ENCODE measurements around the gene ST6GAL1.

ST6GAL1 gene

DNA sequence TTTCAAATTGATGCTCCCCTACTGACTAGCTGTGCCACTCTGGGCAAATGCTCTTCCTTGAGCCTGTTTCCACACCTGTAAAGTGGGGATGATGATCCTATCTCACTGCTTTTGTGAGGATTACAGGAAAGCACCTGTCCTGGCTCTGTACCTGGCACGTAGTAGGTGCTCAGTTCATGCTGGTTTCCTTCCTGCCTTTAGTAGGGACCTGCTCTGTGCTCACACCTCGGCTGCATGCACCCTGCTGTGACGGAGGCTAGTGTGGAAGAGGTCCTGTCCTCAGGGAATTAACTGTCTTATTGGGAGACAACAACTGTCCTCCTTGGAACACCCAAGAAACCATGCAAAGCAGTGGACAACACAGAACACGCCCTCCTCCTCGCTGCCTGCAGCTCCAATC, 147.2 kb downstream of the ST6GAL1 start:
- no peak for DNase-seq (ENCODE audit: low spot score)

DNA sequence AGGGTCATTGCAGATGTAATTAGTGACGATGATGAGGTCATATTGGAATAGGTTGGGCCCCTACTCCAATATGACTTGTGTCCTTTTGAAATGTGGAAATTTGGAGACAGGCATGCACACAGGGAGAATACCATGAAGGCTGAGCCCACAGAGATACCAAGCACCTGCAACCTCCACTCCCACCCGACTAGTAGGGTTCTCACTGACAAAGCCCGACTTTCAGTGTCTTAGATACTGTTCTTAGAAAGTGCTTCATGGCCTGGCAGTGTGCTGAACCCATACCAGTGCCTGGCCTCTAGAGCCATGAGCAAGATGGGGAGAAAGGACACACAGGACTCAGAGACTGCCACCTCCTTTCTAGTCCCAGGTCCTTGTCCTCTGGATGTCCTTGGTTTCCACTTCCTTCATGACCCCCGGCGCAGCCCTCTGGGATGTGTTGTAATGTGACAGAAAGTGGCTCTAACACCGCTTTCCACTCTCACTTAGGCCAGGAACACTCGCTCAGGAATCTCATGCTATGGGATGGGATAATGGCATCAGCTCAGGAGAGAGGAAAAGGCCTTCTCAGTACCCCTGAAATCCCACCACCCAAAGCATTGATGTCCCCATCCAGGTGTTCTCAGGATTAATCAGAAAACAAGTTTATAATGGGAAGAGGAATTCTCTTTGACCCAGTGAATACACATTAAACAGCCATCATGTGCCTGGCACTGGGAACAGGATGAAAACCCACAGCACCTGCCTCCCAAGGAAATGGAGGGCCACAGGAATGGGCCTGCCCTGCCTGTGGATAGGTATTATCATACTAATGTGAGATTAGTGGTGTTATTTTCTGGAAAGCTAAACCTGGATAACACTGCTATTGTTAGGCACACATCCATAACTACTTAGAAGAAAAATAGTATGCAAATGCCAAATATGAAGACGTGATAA, 149.0 kb downstream of the ST6GAL1 start:
- no peak for DNase-seq (ENCODE audit: low spot score)

DNA sequence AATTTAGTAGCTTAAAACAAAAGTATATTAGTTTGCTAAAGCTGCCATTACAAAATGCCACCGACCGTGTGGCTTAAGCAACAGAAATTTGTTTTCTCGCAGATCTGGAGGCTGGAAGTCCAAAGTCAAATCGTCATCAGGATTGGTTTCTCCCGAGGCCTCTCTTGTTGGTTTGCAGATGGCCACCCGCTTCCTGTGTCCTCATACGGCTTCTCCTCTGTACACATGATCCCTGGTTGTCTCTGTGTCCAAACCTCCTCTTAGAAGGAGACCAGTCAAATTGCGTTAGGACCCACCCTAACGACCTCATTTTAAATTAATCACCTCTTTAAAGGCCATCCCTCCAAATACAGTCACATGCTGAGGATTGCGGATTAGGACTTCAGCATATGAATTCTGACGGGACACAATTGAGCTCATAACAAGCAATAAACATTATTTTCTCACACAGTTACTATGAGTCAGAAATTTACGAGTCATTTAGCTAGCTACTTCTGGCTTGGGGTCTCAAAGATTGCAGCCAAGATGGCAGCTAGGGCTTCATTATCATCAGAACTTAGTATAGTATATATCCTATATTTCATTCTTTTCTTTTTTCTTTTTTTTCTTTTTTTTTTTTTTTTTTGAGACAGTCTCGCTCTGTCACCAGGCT, 150.6 kb downstream of the ST6GAL1 start:
- DNase-seq (ENCODE audit: low spot score) = no peak

DNA sequence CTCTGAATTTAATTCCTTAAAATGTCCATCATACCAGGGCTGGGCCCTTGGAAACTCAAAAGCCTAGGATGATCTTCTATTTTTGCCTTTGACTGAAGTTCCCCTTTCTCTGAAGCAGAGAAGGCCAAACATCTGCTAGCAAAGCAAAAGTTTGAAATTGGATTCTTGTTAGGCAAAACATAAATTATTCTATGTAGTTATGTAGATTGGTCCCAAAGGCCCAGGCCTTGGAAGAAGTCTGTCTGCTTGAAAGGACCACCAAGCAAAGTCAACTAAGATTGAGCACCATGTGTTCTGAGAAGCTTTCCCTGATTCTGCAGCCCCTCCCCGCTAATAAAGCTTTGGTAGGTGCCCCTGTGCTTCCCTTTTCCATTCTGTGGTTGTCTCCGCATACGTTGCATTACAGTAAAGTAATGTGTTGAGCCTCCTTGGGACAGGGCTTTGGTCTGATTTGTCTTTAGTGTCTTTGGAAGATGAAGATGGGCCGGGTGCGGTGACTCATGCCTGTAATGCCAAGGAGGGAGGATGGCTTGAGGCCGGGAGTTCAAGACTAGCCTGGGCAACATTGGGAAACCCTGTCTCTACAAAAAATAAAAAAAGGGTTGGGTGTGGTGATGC, 152.5 kb downstream of the ST6GAL1 start:
- no peak for DNase-seq (ENCODE audit: low spot score)

DNA sequence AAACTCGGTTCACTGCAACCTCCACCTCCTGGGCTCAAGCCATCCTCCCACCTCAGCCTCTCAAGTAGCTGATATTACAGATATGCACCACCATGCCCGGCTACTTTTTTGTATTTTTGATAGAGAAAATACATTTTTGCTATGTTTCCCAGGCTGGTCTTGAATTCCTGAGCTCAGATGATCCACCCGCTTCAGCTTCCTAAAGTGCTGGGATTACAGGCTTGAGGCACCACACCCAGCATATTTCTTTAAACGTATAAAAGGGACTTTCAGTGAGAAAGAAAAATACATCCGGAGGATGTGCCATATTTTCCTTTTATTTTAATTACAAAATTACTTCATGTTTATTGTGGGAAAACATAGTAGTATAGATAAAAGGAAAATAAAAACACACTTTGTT, 153.8 kb downstream of the ST6GAL1 start:
- DNase-seq (ENCODE audit: low spot score) = no peak

DNA sequence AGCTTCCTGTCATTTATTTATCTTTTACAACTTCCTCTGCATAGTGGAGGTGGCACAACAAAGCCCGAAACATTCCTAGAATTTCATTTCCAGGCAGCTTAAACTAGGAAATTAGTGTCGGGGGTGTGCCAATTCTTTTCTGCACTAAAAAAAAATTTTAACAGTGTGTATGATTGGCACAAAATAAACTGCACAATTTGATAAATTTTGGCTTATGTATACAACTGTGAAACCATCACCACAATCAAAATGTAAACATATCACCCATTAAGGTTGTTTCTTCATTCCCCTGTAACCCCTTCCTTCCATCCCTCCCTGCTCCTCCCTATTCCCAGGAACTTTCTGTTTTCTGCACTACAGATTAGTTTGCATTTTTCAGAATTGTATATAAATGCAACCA, 154.3 kb downstream of the ST6GAL1 start:
- no peak for DNase-seq (ENCODE audit: low spot score)

DNA sequence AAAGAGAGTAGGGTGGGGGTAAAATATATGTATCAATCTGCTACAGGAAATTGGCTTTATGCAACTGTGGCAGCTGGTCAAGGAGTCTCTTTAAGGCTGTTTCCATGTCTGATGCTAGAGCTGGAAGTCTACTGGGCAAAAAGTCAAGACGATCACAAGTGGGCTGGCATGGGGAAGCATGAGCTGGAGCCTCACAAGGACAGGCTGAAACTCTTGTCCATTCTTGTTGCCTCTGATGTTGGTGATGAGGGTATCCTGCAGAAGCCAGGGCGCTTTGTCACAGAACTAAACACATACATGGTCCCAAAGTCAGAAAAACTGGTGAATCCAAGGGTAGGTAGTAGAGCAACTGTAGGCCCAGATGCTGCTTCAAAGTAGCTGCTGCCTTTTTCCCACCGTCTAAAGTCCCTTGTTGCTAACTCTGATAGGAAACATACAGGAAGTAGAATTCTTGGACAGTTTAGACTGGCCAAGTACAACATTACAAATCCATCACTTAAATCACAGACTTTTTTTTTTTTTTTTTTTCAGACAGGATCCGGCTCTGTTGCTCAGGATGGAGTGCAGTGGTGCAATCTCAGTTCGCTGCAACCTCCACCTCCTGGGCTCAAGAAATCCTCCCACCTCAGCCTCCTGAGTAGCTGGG, 154.8 kb downstream of the ST6GAL1 start:
- DNase-seq (ENCODE audit: low spot score) = no peak

DNA sequence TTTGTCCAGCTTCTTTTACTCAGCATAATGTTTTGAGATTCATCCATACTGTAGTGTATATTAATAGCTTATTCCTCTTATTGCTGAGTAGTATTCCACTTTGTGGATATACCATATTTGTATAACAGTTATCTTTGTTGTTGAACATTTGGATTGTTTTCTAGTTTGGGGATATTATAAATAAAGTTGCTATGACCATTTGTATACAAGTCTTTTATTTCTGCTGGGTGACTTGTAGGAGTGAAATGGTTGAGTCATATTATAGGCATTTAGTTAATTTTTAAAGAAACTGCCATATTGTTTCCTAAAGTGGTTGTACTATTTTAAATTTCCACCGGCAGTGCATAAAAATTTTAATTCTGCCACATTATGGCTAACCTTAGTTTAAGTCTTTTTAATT, 155.6 kb downstream of the ST6GAL1 start:
- DNase-seq (ENCODE audit: low spot score) = no peak

DNA sequence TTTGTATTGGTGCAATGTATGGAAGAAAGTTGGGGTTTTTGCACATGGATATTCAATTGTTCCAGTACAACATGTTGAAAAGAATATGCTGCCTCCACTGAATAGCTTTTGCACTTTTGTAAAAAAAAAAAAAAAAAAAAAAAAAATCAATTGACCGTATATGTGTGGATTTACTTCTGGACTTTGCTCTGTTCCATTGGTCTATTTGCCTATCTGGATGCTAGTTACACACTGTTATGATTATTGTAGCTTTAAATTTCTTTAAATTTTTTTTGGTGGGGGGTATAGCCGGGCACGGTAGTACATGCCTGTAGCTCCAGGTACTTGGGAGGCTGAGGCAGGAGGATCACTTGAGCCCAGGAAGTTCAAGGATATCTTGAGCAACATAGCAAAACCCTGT, 156.5 kb downstream of the ST6GAL1 start:
- no peak for DNase-seq (ENCODE audit: low spot score)

DNA sequence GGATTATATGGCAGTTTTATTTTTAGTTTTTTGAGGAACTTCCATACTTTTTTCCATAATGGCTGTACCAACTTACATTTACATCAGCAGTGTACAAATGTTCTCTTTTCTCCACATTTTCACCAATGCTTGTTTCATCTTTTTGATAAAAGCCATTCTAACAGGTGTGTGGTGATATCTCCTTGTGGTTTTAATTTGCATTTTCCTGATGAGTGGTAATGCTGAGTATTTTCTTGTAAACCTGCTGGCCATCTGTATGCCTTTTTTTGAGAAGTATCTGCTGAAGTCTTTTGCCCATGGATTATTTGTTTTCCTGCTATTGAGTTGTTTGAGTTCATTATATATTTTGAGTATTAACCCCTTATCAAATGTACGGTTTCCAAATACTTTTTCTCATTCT, 158.4 kb downstream of the ST6GAL1 start:
- no peak for DNase-seq (ENCODE audit: low spot score)

DNA sequence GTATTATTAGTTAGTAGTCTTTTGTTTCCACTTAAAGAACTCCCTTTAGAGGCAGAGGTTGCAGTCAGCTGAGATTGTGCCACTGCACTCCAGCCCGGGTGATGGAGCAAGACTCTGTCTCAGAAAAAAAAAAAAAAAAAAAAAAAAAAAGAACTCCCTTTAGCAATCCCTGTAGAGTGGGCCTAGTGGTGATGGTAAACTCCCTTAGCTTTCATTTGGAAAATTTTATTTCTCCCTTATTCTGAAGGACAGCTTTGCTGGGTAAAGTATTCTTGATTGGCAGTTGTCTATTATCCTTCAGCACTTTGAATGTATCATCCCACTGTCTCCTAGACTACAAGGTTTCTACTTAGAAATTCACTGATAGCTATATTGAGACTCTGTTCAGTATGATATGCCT, 163.0 kb downstream of the ST6GAL1 start:
- DNase-seq (ENCODE audit: low spot score) = no peak

DNA sequence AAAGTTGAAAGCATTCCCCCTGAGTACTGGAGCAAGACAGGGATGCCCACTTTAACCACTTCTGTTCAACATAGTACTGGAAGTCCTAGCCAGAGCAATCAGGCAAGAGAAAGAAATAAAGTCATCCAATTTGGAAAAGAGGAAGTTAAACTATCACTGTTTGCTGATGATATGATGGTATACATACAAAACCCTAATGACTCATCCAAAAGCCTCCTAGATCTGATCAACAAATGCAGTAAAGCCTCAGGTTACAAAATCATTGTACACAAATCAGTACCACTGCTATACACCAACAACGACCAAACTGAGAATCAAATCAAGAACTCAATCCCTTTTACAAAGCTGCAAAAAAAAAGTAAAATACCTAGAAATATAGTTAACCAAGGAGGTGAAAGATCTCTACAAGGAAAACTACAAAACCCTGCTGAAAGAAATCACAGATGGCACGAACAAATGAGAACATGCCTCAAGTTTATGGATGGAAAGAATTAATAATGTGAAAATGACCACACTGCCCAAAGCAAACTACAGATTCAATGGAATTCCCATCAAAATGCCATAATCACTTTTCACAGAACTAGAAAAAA, 168.7 kb downstream of the ST6GAL1 start:
- no peak for DNase-seq (ENCODE audit: low spot score)

DNA sequence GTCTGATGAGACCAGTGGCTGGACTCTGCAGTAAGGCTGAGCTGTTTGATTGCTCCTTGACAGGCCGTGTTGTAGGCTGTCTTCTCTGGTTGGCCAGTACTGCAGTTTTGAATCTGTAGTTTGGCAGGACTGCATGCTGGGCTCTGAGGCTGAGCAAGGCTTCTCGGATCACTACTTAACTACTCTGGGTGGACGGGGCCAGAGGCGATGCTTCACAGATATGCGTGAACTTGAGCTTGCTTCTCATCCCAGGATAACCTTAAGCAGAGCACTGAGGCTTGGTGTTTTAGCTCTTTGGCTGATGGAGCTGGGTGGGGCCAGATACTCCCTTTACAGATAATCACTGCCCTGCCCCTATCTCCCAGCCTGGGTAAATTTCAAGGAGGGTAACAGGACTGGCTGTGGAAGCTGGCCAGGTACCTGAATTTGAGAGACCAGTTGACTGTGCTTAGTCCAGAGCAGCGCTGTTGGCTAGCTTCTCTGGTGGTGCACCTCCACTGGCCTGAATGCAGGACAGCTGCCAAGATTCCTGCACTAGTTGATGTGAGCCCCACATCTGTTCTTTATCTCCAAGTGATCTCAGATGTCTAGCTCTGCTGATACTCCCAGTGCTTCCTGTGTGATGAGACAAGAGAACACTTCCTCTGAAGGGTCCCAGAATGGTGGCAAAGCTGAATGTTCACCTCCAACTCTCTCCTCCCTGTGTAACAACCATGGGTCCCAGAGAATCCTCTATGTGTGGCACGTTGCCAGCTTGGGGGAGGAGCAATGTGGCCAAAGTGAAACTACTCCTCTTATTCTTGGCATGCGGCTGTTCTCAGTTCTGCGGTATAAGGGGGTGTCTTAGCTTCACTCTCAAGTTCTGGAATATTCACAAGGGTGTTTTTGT, 171.1 kb downstream of the ST6GAL1 start:
- DNase-seq (ENCODE audit: low spot score) = no peak

DNA sequence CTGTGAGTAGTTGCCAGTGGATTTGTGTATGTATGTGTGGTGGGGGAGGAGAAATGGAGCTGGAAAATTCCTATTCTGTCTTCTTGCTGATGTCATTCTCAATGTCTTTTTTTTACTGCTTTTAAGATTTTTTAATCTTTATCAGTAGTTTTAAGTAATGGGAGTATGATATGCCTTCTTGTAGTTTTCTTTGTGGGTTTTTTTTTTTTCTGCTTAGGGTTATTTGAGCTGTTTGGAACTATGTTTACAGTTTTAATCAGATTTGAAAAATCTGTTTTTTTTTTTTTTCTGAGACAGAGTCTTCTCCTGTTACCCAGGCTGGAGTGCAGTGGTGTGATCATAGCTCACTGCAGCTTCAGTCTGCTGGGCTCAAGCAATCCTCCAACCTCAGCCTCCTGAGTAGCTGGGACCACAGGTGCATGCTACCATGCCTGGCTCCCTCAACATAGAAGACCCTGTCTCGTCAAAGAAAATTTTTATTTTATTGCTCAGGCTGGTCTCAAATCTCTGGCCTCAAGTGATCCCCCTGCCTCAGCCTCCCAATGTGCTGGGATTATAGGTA, 171.8 kb downstream of the ST6GAL1 start:
- no peak for DNase-seq (ENCODE audit: low spot score)

DNA sequence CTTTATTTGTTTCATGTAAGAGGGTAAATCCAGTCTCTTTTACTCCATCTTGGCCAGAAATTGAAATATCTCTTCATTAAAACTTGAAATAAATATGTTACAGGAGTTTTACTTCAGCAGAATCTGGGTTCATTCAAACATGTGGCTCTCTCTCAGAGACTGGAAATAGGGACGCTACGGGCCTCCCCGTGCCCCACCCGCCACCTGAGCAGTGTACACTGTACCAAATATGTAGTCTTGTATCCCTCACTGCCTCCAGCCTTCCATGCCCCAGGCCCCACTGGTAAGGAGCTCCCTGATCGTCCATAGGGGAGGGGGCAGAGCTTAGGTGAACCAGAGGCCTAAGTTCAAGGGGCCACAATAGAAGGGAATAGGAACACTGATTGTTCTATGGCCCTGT, 172.9 kb downstream of the ST6GAL1 start:
- DNase-seq (ENCODE audit: low spot score) = no peak

DNA sequence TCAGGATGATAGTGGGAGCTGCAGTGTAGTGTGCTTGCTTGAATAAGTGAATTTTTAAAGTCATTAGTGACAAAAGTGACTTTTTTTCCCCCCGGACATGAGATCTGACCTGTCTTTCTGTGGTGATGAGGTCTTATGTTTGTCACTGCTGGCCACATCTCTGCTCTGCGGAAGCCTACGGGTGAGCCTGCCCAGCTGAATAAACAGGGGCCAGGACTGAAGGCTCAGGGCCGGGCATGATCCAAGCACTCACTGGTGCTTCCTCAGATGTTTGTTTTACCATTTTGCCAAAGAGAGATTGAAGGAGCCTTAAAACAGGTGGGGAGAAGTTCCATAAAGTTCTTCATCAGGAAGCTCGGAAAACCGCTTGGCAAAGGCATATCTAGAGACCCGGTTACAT, 174.0 kb downstream of the ST6GAL1 start:
- no peak for DNase-seq (ENCODE audit: low spot score)

DNA sequence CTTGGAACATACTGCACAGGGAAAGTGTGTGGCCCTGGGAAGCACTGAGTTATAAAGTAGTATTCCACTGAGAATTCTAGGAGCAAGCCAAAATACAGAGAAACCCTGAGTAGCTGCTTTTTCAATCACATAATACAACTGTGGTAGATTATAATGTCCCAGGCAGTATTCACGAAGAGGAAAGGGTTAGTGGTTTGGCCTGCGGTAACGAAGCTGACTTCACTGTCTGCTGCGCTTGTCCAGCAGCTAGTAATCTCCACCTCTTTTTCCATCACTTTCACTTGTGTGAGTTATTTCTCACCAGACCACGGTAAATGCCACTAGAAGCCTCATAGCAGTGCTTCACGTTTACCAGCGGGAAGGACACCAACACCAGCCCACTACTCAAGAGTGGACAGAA, 174.6 kb downstream of the ST6GAL1 start:
- no peak for DNase-seq (ENCODE audit: low spot score)

DNA sequence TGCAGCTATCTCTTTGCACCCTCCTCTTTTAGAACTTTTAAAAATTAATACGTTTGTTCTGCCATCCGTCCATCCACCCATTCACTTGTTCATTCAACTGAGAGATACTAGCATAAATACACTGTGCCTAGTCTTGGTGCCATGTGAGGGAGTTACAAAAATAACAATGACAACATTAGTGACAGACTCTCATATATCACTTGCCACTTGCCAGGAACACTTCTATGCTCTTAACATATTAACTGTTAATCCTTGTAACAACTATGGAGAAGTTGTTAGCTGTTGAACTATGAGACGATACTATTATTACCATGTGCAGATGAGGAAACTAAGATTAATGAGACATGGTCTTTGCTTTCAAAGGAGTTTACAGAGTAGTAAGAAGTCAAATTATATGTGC, 175.4 kb downstream of the ST6GAL1 start:
- no peak for DNase-seq (ENCODE audit: low spot score)

DNA sequence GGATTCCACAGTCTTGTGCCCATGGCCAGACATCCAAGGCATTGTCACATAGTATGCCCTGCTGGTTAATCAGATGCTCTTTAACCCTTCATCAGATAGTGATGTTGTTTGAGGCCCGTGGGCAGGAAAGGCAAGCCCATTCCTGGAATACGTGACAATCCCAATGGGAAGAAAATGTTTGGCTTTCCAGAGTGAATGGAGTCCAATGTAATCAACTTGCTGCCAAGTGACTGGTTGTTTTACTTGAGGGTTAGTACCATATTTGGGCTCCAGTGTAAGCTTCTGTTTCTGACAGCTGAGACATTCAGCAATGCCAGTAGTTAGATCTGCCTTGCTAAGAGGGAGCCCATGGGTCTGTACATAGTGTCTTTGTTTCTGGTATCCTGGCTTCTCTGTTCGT, 177.7 kb downstream of the ST6GAL1 start:
- DNase-seq (ENCODE audit: low spot score) = no peak

DNA sequence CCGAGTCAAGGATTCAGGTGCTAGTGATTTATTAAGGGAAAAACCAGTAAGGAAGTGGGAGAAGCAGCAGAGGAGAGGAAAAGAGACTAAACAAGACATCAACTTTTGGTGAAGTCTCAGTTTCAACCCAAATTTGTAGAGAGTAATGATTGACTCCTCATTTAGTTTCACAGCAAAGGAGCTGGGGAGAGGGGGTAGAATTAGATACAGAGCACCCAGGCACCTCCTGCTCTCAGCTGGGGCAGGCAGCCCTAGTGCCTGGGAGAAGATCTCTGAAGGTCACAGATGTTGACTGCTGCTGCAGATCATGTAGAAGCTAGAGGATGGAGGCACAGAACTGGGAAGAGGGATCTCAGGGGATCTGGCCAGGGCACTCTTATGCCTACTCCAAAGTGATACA, 179.8 kb downstream of the ST6GAL1 start:
- no peak for DNase-seq (ENCODE audit: low spot score)
